Epidermal melanocyte (primary cell): ENCODE measurements around the gene SMYD3.
A peak's percentile ranks its signal among the peaks of the same experiment; 100 is the strongest.

ENCODE experiments used
- DNase-seq: peaks from one replicate; pipeline ENCODE4 v3.0.0; 2011; ENCODE audit warnings: low spot score; ENCODE audit not compliant: insufficient read length

Gene SMYD3

DNA sequence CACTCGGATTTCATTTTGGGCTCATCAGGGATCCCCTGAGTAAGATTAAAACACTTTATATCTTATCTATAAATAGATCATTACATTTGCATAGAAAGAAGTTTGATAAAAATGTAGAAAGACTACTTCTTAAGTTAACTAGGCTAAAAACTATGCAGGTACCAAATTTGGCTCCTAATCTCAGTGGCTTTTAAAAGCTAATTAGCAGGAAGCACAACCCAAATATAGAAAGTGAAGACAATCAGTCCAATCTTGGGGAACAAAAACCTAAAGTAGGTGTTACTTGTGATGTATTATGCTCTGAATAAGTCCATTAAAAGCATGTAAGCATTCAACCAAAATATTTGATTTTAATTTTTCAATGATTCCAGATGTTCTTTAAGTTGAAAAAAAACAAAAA, 35.4 kb downstream of the SMYD3 start:
- no peak for DNase-seq

DNA sequence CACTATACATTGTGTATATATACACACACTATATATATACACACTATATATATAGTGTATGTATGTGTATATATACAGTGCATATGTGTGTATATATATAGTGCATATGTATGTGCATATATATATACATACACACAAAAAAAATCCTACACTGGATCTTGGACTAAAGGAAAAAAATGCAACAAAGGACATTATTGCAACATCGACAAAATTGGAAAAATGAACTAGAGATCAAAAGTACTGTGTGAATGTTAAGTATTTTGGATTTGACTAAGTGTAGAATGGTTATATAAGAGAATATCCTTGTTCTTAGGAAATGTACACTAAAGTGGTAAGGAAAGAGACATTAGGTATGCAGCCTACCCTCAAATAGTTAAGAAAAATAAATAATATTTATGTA, 36.5 kb downstream of the SMYD3 start:
- DNase-seq, result no peak

DNA sequence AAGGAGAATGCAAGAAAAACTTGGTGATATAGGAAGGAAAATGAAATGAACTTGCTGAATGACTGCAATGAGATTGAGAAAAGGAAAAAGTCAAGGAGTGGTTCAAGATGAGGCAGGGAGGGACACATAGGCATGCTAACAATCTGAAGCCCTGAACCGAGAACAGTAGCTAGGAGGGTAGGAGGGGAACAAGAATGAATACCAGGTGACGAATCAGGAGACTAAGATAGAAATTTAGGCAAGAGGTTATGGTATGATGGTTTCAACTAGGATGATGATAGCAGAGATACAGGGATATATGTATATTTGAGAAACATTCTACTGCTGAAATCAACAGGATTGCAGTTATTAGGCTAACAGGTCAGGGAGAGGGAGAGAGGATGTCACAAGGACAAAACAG, 44.1 kb downstream of the SMYD3 start:
- DNase-seq, result no peak

DNA sequence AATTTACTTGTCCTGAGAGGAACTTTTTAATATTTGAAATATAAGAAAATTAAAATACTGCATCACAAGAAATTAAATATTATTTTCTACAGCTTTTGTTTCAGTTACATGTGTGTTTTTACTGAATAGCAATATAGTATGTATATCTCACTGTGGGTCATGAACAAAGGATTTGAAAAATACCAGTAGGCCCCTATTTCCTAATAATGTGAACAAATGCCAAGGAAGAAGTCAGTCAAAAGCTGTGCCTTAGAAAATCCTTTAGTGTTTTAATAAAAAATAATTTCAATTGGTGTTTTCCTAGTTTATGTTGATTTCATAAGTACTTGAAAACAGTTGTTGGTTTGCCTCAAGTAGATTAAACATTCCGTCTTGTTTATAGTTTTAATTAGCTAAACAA, 46.7 kb downstream of the SMYD3 start:
- no peak for DNase-seq

DNA sequence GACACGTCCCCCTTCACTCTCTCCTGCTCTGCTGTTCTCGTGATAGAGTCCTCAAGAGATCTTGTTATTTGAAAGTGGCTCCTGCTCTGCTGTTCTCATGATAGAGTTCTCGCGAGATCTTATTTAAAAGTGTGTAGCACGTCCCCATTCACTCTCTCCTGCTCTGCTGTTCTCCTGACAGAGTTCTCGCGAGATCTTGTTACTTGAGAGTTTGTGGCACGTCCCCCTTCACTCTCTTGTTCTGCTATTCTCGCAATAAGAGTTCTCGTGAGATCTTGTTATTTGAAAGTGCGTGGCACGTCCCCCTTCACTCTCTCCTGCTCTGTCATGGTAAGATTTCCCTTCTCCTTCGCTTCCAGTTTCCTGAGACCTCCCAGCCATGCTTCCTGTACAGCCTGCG, 47.9 kb downstream of the SMYD3 start:
- no peak for DNase-seq

DNA sequence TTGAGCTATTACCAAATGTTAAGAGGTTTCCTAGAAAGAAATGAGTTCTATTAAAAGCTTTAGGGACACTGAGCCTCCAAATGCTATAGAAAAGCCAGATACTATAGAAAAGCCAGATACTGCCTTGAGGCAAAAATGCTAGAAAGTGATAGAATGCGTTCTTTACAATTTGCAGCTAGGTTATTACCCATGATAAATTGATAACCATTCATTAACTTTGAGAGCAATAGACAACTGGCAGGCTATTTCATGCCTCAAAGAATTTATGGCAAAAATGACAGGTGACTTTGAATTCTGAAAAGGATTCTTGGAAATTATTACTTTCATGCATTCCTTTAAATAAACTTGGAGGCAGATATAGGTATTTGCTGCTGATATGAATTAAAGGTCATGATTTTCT, 51.6 kb downstream of the SMYD3 start:
- no peak for DNase-seq

DNA sequence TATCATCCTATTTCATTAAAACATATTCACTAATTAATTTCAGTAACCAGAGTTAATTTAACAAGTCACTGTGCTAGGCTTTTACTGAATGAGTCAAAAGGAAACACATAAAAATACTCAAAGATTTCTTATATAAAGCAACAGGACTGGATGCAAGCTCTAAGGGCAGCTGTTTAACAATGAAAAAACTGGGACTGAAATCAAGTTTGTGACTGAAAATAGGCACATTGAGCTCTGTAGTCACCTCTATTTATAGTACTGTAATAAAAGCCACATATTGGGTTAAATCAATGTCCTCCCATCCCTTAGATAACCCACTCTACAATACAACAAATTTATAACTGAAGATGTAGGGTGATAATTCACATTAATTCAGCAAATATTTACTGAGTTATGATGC, 52.4 kb downstream of the SMYD3 start:
- no peak for DNase-seq

DNA sequence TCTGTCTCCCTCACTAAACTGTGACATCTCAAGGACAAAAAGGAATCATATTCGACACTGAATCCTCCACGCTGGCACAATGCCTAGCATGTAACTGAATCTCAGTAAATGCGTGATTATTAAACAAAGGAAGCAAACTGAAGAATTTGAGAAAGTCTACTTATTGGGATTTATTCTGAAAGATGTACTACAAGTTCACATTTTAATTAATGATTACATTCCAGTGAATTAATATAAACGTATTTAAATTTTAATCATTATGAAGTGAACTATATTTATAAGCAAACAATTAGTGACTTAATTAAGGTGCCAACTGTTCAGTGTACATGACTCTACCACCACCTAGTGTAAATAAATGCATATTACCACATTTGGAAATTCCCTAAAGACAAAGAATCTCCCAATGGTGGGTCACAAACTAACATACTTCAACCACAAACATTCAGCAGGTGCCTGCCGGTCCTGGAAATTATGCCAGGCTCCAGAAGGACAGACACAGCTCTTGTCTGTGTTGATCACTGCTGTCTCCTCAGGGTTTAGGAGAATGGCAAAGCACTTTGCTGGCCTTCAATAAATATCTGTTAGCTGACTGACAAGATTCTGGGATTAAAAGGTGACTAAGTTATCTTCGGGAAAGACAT, 56.3 kb downstream of the SMYD3 start:
- DNase-seq, result peak; percentile 26

DNA sequence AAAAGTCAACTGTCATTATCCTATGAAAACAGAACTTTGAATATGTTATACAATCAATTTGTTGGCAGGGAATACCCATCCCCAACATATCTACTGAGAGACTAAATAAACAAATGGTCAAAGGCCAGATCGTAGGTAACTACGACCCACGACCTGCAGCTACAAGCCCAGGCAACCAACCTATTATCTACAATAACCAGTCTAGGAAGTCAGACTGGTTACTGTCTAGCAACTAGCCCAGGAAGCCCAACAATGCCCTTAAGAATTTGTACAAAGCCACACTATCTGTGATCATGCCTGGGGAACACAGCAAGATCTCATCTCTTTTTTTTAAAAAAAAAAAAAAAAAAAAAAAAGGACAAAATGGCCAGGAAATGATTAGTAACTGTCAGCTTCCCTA, 58.7 kb downstream of the SMYD3 start:
- no peak for DNase-seq

DNA sequence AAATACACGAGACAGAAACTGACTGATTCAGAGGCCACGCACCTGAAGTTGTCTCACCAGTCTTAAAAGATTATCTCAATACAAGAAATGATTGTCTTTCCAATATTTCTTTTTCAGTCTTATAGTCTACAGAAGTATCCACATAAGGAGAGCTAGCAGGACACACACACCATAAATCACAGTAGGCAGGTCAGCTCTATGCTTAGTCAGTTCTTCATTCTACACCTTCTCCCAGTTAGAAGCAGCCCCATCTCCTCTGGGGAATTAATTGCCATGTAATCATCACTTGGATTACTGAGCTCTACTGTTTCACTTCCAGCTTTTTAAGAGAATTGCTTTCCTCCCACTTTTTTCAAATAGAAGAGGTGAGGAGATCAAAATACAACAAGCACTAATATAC, 59.6 kb downstream of the SMYD3 start:
- no peak for DNase-seq

DNA sequence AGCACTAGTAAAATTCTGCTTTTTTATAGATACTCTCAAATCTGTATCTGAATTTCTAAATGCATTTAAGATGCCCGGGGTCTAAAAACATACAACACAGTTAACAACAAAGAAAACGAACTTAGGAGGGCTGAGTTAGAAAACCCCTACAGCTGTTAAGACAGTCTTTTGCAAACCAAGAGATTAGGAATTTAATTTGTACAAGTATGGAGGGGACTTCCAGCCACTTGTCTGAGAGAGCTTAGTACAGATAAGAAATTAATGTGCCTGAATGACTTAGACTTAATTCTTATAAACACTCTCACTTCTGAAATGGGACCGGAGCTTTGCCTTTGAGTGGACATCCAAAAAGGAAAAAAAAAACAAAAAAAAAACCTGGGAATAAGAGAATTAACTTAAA, 61.6 kb downstream of the SMYD3 start:
- no peak for DNase-seq

DNA sequence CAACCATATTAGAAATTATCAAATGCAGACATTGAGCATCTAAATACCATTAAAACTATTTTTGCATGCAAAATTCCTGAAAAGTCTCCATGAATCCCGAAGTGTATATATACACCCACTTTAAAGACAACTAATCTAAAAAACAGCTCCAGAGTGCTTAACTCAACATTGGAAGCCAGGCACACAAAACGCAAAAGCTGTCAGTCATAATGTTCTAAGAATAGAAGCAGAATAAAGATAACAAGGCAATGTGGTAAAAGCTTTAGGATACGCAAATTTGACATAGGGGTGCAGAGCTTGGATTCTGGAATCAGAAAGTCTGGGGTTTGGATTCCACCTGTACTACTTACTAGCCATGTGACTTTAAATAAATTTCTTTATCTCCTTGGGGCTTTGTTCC, 62.5 kb downstream of the SMYD3 start:
- no peak for DNase-seq

DNA sequence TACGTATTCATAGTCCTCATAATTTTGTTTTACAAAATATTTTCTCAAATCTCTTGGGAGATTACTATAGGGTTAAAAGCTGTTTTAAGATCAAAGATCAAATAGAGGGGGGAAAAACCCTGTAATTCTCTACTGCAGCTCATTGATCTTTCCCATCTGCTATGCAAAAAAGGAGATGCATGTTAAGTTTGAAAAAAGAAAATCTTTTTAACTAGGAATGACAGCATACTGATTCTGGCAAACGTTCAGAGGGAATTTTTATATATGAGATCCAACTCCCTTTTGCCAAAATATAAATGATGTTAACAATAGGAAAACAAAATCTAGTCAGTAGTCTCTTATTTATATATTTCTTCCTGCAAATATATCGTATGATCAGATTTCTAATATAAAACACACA, 69.1 kb downstream of the SMYD3 start:
- no peak for DNase-seq

DNA sequence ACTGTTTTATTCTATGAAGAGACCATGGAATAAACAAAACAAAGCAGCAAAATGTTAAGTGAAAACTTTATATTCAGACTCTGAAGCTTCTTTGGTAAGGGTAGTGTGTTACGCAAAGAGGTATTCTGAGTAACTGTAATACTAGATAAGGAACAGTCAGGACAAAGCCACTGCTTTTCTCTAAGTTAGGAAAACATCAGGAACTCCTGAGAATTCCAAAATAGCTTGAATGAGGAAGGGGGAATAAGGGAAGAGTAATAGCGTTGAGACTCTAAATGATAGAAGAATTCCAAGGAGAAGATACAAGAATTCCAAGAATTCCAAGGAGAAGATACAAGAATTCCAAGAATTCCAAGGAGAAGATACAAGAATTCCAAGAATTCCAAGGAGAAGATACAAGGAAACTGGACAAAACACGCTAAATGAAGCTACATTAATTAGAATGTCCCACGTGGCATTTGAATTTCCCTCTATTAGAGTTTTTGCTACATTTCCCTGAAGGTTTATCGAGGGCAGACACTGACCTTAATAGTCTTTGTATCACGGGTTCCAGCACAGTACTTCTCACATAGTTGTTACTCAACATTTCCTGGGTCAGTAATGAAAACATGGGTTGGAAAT, 71.5 kb downstream of the SMYD3 start:
- DNase-seq, result no peak

DNA sequence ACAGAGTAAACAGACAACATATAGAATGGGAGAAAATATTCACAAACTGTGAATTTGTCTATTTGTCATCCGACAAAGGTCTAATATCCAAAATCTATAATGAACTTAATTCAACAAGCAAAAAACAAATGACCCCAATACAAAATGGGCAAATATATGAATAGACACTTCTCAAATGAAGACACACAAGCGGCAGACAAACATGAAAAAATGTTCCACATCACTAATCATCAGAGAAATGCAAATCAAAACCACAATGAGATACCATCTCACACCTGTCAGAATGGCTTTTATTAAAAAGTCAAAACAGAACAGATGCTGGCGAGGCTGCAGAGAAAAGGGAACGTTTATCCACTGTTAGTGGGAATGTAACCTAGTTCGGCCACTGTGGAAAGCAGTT, 72.7 kb downstream of the SMYD3 start:
- DNase-seq, result no peak

DNA sequence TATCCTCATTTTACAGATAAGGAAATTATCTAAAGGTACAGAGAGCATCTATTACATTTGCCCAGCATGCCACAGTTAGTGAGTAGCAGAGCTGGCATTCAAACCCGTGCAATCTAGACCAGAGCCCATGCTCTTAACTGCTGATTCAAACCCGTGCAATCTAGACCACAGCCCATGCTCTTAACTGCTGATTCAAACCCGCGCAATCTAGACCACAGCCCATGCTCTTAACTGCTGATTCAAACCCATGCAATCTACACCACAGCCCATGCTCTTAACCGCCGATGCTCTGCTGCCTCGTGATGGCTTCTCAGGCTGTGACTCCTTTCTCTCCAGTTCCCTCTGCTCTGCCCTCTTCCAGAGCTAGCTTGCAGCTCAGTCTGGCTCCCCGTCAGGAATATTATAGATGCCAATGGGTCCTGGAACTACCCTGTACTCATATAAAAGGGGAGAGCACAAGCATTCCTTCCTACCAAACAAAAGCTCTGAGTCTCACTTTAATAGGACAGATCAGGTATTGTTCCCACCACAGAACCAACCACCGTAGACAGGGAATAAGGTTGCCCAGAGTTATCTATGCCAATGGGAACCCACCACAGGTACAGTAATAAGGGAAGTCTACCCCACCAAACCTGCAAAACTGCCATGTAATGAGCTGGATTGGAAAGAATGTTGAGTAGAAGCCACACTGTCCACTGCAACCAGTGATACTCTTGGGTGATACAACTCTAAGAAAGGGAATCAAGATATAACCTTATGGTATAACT, 78.4 kb downstream of the SMYD3 start:
- DNase-seq, result no peak

DNA sequence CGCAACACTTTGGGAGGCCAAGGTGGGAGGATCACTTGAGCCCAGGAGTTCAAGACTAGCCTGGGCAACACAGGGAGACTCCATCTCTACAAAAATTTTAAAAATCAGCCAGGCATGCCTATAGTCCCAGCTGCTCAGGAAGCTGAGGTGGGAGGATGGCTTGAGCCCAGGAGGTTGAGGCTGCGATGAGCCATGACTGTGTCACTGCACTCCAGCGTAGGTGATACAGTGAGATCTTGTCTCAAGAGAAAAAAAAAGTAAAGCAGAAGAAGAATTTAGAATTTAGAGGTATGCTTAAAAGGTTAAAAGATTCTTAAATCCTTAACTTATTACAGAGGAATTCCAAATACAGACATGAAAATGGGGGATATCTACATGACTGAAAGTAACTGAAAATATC, 79.5 kb downstream of the SMYD3 start:
- DNase-seq, result no peak

DNA sequence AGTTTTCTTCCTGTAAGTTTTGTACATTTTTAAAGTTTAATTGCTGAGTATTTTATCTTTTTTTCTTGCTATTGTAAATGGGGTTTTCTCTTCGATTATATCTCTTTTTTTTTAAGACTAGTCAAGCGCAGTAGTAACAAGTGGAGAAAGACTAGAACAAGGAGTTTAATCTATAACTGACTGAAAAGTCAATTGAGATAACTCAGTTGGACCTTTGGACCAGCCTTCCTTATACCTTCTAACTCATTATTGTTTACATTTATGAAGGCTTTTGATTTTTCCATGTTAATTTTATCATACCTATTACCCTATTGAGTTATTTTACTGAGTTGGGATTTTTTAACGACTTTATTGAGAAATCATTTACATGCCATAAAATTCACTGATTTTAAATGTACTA, 81.2 kb downstream of the SMYD3 start:
- no peak for DNase-seq

DNA sequence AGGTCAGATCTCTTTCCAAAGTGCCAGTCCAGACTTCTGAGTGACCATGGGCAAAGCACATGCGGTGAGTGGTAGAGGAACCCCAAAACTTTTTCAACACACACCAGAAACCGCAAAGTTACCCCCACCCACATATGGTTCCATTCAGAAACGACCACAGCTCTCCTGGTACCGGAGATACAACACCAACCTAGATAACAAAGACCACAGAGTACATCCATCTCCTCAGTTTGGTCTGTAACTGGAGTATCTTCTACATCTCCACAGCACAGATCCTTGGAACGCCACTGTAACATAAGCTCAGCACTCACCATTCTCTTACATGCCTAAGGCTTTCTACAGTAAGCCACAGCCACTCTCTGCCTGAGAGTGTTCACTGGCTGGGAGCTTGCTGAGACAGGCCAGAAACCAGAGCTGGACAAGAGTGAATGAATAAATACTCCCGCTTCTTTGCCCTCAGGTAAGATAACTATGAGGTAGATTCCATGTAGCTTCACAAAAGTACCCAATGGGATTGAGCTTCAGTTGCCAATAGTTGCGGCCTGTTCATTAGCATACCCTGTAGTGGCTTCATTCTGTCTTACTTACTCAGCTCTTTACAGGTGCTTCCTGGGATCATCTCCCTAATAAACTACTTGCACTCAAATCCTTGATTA, 81.8 kb downstream of the SMYD3 start:
- DNase-seq, result no peak

DNA sequence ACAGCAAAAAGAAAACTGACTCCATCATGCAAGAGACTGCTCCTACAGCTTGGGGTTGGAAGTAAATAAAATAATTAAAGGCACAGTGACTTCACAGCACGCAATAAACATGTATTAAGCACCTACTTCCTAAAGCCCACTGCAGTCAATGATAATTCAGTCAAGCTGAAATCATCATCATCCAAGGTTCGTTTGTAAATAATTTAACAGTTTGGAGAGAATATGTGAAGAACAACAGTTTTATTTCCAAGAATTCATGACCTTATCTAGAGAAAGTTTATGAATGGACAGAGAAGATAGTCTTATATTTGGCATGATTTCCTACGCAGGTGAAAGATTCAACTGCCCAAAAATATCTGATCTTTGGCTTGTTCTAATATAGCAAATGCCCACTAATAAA, 86.8 kb downstream of the SMYD3 start:
- DNase-seq, result no peak

DNA sequence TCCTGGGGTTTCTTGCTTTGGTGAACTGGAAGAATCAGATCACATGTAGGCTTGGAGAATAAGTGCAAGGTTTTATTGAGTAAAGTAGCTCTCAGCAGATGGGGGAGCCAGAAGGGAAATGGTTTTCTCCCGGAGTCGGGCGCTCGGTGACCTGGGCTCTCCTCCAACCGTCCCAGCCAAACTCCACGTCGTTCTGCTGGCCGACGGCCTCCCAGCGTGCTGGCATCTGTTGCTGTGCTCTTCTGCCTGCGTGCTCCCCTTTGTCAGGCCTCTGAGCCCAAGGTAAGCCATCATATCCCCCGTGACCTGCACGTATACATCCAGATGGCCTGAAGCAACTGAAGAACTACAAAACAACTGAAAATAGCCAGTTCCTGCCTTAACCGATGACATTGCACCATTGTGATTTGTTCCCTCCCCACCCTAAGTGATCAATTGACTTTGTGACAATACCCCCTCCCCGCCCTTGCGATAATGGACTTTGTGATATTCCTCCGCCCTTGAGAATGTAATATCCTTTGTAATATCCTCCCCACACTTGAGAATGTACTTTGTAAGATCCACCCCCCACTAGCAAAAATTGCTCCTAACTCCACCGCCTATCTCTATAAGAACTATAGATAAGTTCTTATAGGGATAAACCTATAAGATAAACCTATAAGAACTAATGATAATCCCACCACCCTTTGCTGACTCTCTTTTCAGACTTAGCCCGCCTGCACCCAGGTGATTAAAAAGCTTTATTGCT, 88.3 kb downstream of the SMYD3 start:
- no peak for DNase-seq
